HEK293T (cell line): Measurements from ENCODE around the gene GFRA1.
"Not testable (repeated sequence)": the region's sequence is repeated elsewhere in the genome, so short reads cannot be mapped to it uniquely, and the experiment has no call there.

Experiments used
- CTCF ChIA-PET: fragments of 350-600 bp; formaldehyde crosslinking; extraction: SDS; loops from one replicate; lab custom pipeline; 2021; ENCODE audit warnings: antibody characterized with exemption, inconsistent platforms; lab: Yijun Ruan, JAX
- POLR2A ChIA-PET: fragments of 350-600 bp; formaldehyde crosslinking; extraction: SDS; loops from one replicate; lab custom pipeline; 2020; ENCODE audit warnings: antibody characterized with exemption, inconsistent platforms; lab: Yijun Ruan, JAX
- DNase-seq: peaks from one replicate; pipeline ENCODE4 v3.0.0; 2012; ENCODE audit warnings: mixed read lengths; ENCODE audit errors: extremely low spot score
- ARNT ChIP-seq: fragments of 450-650 bp; IDR thresholded peaks from 2 replicates; pipeline ENCODE4 v1.6.1; 2017; ENCODE audit warnings: mild to moderate bottlenecking
- BHLHE40 ChIP-seq: fragments of 450-650 bp; IDR thresholded peaks from 2 replicates; pipeline ENCODE4 v1.6.1; 2016; ENCODE audit warnings: mild to moderate bottlenecking, moderate library complexity, borderline replicate concordance
- CTBP1 ChIP-seq: fragments of 450-650 bp; IDR thresholded peaks from 2 replicates; pipeline ENCODE4 v1.6.1; 2016; ENCODE audit warnings: borderline replicate concordance
- ELF4 ChIP-seq: fragments of 450-650 bp; IDR thresholded peaks from 2 replicates; pipeline ENCODE4 v1.6.1; 2017; ENCODE audit warnings: antibody characterized with exemption
- FOXA1 ChIP-seq: fragments of 450-650 bp; IDR thresholded peaks from 2 replicates; pipeline ENCODE4 v1.6.1; 2016; ENCODE audit warnings: mild to moderate bottlenecking
- FOXK2 ChIP-seq: fragments of 450-650 bp; IDR thresholded peaks from 2 replicates; pipeline ENCODE4 v1.6.1; 2016; ENCODE audit warnings: mild to moderate bottlenecking
- FOXM1 ChIP-seq: fragments of 450-650 bp; IDR thresholded peaks from 2 replicates; pipeline ENCODE4 v1.6.1; 2017; ENCODE audit warnings: mild to moderate bottlenecking, borderline replicate concordance
- HDGF ChIP-seq: fragments of 450-650 bp; IDR thresholded peaks from 2 replicates; pipeline ENCODE4 v1.6.1; 2017; ENCODE audit warnings: antibody characterized with exemption, borderline replicate concordance
- L3MBTL2 ChIP-seq: fragments of 450-650 bp; conservative IDR thresholded peaks from 2 replicates; pipeline ENCODE4 v1.6.1; 2016; ENCODE audit warnings: mild to moderate bottlenecking
- LEF1 ChIP-seq: fragments of 450-650 bp; IDR thresholded peaks from 2 replicates; pipeline ENCODE4 v1.6.1; 2017; ENCODE audit warnings: mild to moderate bottlenecking, borderline replicate concordance
- NFRKB ChIP-seq: fragments of 450-650 bp; IDR thresholded peaks from 2 replicates; pipeline ENCODE4 v1.6.1; 2016; ENCODE audit warnings: mild to moderate bottlenecking, moderate library complexity
- PKNOX1 ChIP-seq: fragments of 450-650 bp; IDR thresholded peaks from 2 replicates; pipeline ENCODE4 v1.6.1; 2016
- SP1 ChIP-seq: fragments of 450-650 bp; IDR thresholded peaks from 2 replicates; pipeline ENCODE4 v1.6.1; 2017
- SUZ12 ChIP-seq: fragments of 450-650 bp; IDR thresholded peaks from 2 replicates; pipeline ENCODE4 v1.6.1; 2016; ENCODE audit warnings: mild to moderate bottlenecking
- TARDBP ChIP-seq: fragments of 450-650 bp; IDR thresholded peaks from 2 replicates; pipeline ENCODE4 v1.6.1; 2016
- ZNF384 ChIP-seq: fragments of 450-650 bp; IDR thresholded peaks from 2 replicates; pipeline ENCODE4 v1.6.1; 2016

Gene GFRA1

GRCh38 chr10:116169782-116170445 lies 103.1 kb downstream of the GFRA1 start:
- TF ChIP-seq FOXM1 (no peak), TARDBP (no peak), ZNF384 (no peak)
- ChIA-PET CTCF (no interaction called here), POLR2A (no interaction called here)
- DNase-seq: no peak

- POLR2A ChIA-PET: no interaction called here
These were observed 104.3 kb downstream of the GFRA1 start for GRCh38 chr10:116168745-116169144.

DNA sequence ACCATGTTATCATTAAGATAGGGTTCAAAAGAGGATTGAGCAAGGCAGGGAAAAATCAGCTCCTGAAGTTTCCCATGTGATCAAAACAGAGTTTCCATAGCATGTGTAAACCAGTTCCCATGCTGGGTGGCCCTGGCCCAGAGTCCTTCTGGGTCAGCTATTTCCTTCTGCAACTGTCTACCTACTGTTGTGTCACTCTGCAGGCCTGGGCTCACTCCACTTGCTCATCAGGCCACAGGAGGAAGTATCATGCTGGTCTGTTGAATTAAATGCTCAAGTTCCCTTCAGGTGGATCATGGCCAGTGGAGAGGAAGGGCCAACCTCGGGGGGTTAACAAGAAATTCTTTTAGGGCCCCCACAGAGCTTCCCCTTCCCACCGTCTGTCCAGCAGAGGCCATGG lies 104.7 kb downstream of the GFRA1 start:
- peak; percentile 28 for DNase-seq
- POLR2A ChIA-PET: no interaction called here
- CTCF ChIA-PET: no interaction called here
- no peak for TF ChIP-seq ELF4
- no peak for TF ChIP-seq SP1
- no peak for TF ChIP-seq TARDBP
- TF ChIP-seq L3MBTL2: no peak
- no peak for TF ChIP-seq NFRKB
- no peak for TF ChIP-seq SUZ12
- no peak for TF ChIP-seq FOXM1

More at GRCh38 chr10:116168745-116169144, 104.3 kb downstream of the GFRA1 start:
- CTCF ChIA-PET: no interaction called here
- DNase-seq: no peak
- TF ChIP-seq PKNOX1 (no peak), CTBP1 (no peak)

DNA sequence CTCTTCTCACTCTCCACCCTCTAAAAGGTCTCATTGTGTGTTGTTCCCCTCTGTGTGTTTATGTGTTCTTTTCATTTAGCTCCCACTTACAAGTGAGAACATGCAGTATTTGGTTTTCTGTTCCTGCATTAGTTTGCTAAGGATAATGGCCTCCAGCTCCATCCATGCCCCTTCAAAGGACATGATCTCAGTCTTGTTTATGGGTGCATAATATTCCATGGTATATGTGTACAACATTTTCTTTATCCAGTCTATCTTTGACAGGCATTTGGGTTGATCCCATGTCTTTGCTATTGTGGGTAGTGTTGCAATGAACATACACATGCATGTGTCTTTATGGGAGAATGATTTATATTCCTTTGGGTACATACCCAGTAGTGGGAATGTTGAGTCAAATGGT lies 107.1 kb downstream of the GFRA1 start:
- DNase-seq, POLR2A ChIA-PET, CTCF ChIA-PET: not testable (repeated sequence)

GRCh38 chr10:116164291-116164690 lies 108.7 kb downstream of the GFRA1 start:
- ChIA-PET POLR2A (no interaction called here), CTCF (no interaction called here)
- no peak for DNase-seq

GRCh38 chr10:116163333-116164131 lies 109.5 kb downstream of the GFRA1 start:
- ChIA-PET POLR2A (no interaction called here), CTCF (no interaction called here)

More at GRCh38 chr10:116164291-116164690, 108.7 kb downstream of the GFRA1 start:
- no peak for TF ChIP-seq BHLHE40
- TF ChIP-seq NFRKB: no peak
- TF ChIP-seq FOXK2: no peak
- TF ChIP-seq ARNT: no peak
- TF ChIP-seq FOXM1: no peak
- no peak for TF ChIP-seq SP1
- no peak for TF ChIP-seq SUZ12
- TF ChIP-seq CTBP1: no peak
- no peak for TF ChIP-seq FOXA1
- no peak for TF ChIP-seq TARDBP
- no peak for TF ChIP-seq L3MBTL2
- no peak for TF ChIP-seq ELF4
- TF ChIP-seq ZNF384: no peak
- no peak for TF ChIP-seq PKNOX1
- TF ChIP-seq HDGF: no peak
- no peak for TF ChIP-seq LEF1

DNA sequence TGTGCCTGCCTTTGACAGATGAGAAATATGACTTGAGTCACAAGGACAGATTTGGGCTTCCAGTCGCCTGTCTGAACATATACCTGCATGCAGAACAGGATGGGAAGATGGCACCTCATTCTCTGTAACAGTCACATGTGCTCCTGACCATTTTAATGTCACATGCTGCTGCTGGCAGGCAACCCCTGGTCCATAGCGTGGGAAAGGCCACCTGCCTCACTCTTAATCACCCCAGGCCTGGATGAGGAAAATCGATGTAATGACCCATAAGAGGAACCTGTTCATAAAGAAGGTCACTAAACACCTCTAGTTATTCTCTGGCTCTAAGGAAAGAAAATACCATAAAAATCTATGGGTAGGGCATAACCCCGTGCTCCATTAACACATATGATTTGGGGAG lies 110.2 kb downstream of the GFRA1 start:
- no peak for DNase-seq
- ChIA-PET CTCF (no interaction called here), POLR2A (no interaction called here)
- TF ChIP-seq LEF1 (no peak), FOXA1 (no peak), FOXM1 (no peak), ARNT (no peak), ELF4 (no peak)

More at GRCh38 chr10:116163333-116164131, 109.5 kb downstream of the GFRA1 start:
- no peak for TF ChIP-seq ZNF384
- DNase-seq: no peak

DNA sequence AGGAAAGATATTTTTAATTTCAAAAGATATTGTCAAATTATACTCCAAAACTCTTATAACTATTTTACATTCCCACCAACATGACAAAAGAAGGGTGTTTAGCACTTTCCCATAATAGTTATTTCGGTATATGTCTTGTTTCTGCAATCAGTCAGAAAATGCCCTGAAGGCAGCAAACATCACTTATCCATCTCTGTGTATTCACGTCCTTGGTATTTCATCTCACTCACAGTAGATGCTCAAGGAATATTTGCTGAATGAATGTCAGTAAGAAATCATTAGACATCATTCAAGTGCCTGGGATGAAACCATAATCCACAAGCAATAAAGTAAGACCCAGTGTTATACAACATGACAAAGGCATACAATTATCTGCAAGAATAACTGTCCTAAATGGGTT lies 112.7 kb downstream of the GFRA1 start:
- ChIA-PET POLR2A (no interaction called here), CTCF (no interaction called here)
- no peak for DNase-seq
- no peak for TF ChIP-seq FOXA1
- no peak for TF ChIP-seq CTBP1
- TF ChIP-seq NFRKB: no peak
- no peak for TF ChIP-seq ZNF384
- TF ChIP-seq LEF1: no peak
